ENCODE measurements around the gene PASK. TPM values are rescaled to one million over a fixed set of nuclear protein-coding genes. Genes with fewer than 3 reads are reported as not detected.

The PASK gene
- polyA plus RNA-seq, 1 donor from 2014 or later, result 26.0 TPM

DNA sequence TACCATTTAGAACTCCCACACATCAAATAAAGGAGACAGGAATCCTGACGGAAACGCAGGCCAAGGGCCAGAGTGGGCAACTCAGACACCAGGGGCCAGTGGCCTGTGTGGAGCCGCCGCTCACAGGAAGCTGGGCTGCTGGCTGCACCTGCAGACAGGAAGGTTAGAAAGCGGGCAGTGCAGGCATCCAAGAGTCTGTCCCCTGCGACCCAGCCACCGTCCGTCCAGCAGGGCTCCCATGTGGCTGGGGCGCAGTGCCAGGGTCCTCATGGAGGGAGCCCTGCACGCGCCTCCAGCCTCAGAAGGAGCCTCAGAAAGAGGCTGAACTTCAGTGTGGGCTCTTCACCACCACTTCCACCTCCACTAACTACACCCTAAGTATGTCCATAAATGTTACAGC is 36.7 kb upstream of the PASK start:
- TF ChIP-seq SMC3 (conservative IDR thresholded peaks at IDR 0.05; ENCODE audit: poor library complexity) (no peak), RAD21 (conservative IDR thresholded peaks at IDR 0.05) (no peak), POLR2AphosphoS5 (IDR thresholded peaks at IDR 0.05) (no peak), MXI1 (conservative IDR thresholded peaks at IDR 0.05; ENCODE audit: poor library complexity, severe bottlenecking) (no peak), TAF1 (IDR thresholded peaks at IDR 0.05; ENCODE audit: low read depth) (no peak), EP300 (conservative IDR thresholded peaks at IDR 0.05; ENCODE audit: poor library complexity, severe bottlenecking) (no peak), EZH2 (IDR thresholded peaks at IDR 0.05; ENCODE audit: borderline replicate concordance, insufficient read depth, low read length, poor library complexity, severe bottlenecking) (no peak)
- TF ChIP-seq, protein P1, sequence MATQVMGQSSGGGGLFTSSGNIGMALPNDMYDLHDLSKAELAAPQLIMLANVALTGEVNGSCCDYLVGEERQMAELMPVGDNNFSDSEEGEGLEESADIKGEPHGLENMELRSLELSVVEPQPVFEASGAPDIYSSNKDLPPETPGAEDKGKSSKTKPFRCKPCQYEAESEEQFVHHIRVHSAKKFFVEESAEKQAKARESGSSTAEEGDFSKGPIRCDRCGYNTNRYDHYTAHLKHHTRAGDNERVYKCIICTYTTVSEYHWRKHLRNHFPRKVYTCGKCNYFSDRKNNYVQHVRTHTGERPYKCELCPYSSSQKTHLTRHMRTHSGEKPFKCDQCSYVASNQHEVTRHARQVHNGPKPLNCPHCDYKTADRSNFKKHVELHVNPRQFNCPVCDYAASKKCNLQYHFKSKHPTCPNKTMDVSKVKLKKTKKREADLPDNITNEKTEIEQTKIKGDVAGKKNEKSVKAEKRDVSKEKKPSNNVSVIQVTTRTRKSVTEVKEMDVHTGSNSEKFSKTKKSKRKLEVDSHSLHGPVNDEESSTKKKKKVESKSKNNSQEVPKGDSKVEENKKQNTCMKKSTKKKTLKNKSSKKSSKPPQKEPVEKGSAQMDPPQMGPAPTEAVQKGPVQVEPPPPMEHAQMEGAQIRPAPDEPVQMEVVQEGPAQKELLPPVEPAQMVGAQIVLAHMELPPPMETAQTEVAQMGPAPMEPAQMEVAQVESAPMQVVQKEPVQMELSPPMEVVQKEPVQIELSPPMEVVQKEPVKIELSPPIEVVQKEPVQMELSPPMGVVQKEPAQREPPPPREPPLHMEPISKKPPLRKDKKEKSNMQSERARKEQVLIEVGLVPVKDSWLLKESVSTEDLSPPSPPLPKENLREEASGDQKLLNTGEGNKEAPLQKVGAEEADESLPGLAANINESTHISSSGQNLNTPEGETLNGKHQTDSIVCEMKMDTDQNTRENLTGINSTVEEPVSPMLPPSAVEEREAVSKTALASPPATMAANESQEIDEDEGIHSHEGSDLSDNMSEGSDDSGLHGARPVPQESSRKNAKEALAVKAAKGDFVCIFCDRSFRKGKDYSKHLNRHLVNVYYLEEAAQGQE (IDR thresholded peaks at IDR 0.05; ENCODE audit: borderline replicate concordance), result no peak
- TF ChIP-seq, protein P2, sequence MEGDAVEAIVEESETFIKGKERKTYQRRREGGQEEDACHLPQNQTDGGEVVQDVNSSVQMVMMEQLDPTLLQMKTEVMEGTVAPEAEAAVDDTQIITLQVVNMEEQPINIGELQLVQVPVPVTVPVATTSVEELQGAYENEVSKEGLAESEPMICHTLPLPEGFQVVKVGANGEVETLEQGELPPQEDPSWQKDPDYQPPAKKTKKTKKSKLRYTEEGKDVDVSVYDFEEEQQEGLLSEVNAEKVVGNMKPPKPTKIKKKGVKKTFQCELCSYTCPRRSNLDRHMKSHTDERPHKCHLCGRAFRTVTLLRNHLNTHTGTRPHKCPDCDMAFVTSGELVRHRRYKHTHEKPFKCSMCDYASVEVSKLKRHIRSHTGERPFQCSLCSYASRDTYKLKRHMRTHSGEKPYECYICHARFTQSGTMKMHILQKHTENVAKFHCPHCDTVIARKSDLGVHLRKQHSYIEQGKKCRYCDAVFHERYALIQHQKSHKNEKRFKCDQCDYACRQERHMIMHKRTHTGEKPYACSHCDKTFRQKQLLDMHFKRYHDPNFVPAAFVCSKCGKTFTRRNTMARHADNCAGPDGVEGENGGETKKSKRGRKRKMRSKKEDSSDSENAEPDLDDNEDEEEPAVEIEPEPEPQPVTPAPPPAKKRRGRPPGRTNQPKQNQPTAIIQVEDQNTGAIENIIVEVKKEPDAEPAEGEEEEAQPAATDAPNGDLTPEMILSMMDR (IDR thresholded peaks at IDR 0.05; ENCODE audit: poor library complexity, severe bottlenecking), result no peak
- Histone ChIP-seq H3K9ac (ENCODE audit: low read length) (no peak overlapping the region), H3K9me2 (ENCODE audit: insufficient read depth, low read length) (no peaks in the 10 kb centered on the region), H3K36me3 (ENCODE audit: insufficient read depth, low read length) (no peaks in the 10 kb centered on the region), H3K4me3 (ENCODE audit: low read length) (no peak overlapping the region), H3K9me3 (ENCODE audit: low read length) (no peaks in the 10 kb centered on the region), H3F3A (ENCODE audit: insufficient read depth, low read length, poor library complexity, severe bottlenecking) (no peaks in the 10 kb centered on the region), H3K79me2 (replicated peaks; ENCODE audit: insufficient read depth, low read length) (no peaks in the 10 kb centered on the region), H3K27ac (ENCODE audit: low read length) (no peak overlapping the region), H2AFZ (ENCODE audit: low read depth, low read length) (no peak overlapping the region), H3K27me3 (ENCODE audit: insufficient read depth, low read depth, low read length) (no peaks in the 10 kb centered on the region), H3K4me2 (ENCODE audit: low read length) (no peak overlapping the region), H4K20me1 (ENCODE audit: insufficient read depth) (no peaks in the 10 kb centered on the region)

DNA sequence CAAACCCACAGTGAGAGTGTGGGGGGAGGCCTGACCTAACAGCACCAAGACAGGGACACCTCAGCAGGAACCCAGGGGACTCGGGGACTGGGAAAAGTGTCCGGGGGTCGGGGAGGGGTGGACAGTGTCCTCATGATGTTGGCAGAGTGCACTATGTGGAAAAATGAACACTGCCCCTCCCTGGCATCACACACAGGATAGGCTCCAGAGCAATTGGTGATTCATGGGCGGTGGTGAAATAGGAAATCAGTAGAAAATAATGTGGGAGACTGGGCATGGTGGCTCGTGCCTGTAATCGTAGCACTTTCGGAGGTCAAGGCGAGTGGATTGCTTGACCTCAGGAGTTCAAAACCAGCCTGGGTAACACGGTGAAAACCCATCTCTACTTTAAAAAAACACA is 35.6 kb upstream of the PASK start:
- H3K9me2 ChIP-seq (ENCODE audit: insufficient read depth, low read length), result no peaks in the 10 kb centered on the region
- H3K4me3 ChIP-seq (ENCODE audit: low read length), result no peak overlapping the region
- no peaks in the 10 kb centered on the region for H3K79me2 ChIP-seq (replicated peaks; ENCODE audit: insufficient read depth, low read length)
- H3F3A ChIP-seq (ENCODE audit: insufficient read depth, low read length, poor library complexity, severe bottlenecking), result no peaks in the 10 kb centered on the region
- H3K36me3 ChIP-seq (ENCODE audit: insufficient read depth, low read length), result no peaks in the 10 kb centered on the region
- no peaks in the 10 kb centered on the region for H3K27me3 ChIP-seq (ENCODE audit: insufficient read depth, low read depth, low read length)
- H4K20me1 ChIP-seq (ENCODE audit: insufficient read depth), result no peaks in the 10 kb centered on the region
- TF ChIP-seq, protein P2 (IDR thresholded peaks at IDR 0.05; ENCODE audit: poor library complexity, severe bottlenecking), result no peak
- TF ChIP-seq EP300 (conservative IDR thresholded peaks at IDR 0.05; ENCODE audit: poor library complexity, severe bottlenecking), result no peak
- H2AFZ ChIP-seq (ENCODE audit: low read depth, low read length), result no peak overlapping the region
- H3K9me3 ChIP-seq (ENCODE audit: low read length), result no peaks in the 10 kb centered on the region
- no peak overlapping the region for H3K27ac ChIP-seq (ENCODE audit: low read length)
- no peak overlapping the region for H3K4me2 ChIP-seq (ENCODE audit: low read length)
- H3K9ac ChIP-seq (ENCODE audit: low read length), result no peak overlapping the region
